Stimulated activated naive CD8-positive, alpha-beta T cell treated with anti-CD3 and anti-CD28 coated beads, Interleukin-15, amount 100 ng/mL, for 72 hours (primary cell): Measurements from ENCODE around the gene RYR1.
"Not testable (repeated sequence)": the region's sequence is repeated elsewhere in the genome, so short reads cannot be mapped to it uniquely, and the experiment has no call there.

Source experiments
- ATAC-seq: fragments of 150-1000 bp; cut with Tn5 transposase; 2 replicates; pipeline ENCODE4 v1.10.0; 2021; ENCODE audit warnings: mild to moderate bottlenecking, moderate library complexity
- DNase-seq, 2 donors: peaks; one replicate each; pipeline ENCODE4 v3.0.0; 2021 to 2022
- H3K27ac Mint-ChIP-seq, 2 donors: one replicate each; pipeline ENCODE4 v1.8.0; 2022; ENCODE audit warnings: mild to moderate bottlenecking in 2 of 2, mixed read lengths in 2 of 2, moderate library complexity in 2 of 2
- H3K27me3 Mint-ChIP-seq: one replicate; pipeline ENCODE4 v1.8.0; 2022; ENCODE audit warnings: mixed read lengths
- H3K4me1 Mint-ChIP-seq: one replicate; pipeline ENCODE4 v1.8.0; 2022; ENCODE audit warnings: mild to moderate bottlenecking, mixed read lengths
- H3K4me3 Mint-ChIP-seq, 2 donors: one replicate each; pipeline ENCODE4 v1.8.0; 2022; ENCODE audit warnings: mild to moderate bottlenecking in 2 of 2, mixed read lengths in 2 of 2, moderate library complexity in 1 of 2
- H3K9me3 Mint-ChIP-seq, 2 donors: one replicate each; pipeline ENCODE4 v1.8.0; 2022; ENCODE audit warnings: mixed read lengths in 2 of 2

The RYR1 gene

GRCh38 chr19:38483016-38483630, 49.6 kb downstream of the RYR1 start:
- Mint-ChIP-seq H3K4me1 (no peaks in the 10 kb centered on the region), H3K27me3 (peaks cover 16% of the 10 kb centered on the region), H3K4me3 (no peak overlapping the region), H3K27ac (no peak overlapping the region), H3K9me3 (peaks cover 0 to 8% of the 10 kb centered on the region in 2 donors)
- ATAC-seq (no peak), DNase-seq (no peak)

- Mint-ChIP-seq H3K4me3 (no peak overlapping the region), H3K27me3 (peaks cover 27% of the 10 kb centered on the region), H3K27ac (no peak overlapping the region), H3K4me1 (no peaks in the 10 kb centered on the region), H3K9me3 (peaks cover 0 to 8% of the 10 kb centered on the region in 2 donors)
- ATAC-seq (no peak), DNase-seq (no peak)
Observed at GRCh38 chr19:38484747-38485146, 51.3 kb downstream of the RYR1 start.

- Mint-ChIP-seq H3K9me3 (peaks cover 3 to 15% of the 10 kb centered on the region in 2 donors), H3K4me3 (no peak overlapping the region), H3K4me1 (no peaks in the 10 kb centered on the region), H3K27me3 (peaks cover 35% of the 10 kb centered on the region), H3K27ac (no peak overlapping the region)
- no peak for DNase-seq
- no peak for ATAC-seq
Observed at GRCh38 chr19:38485541-38486285, 52.2 kb downstream of the RYR1 start.

- no peak for DNase-seq
- ATAC-seq: no peak
- Mint-ChIP-seq H3K9me3 (peaks cover 6 to 18% of the 10 kb centered on the region in 2 donors), H3K27me3 (peaks cover 36% of the 10 kb centered on the region), H3K4me3 (no peak overlapping the region), H3K4me1 (no peaks in the 10 kb centered on the region), H3K27ac (no peak overlapping the region)
Observed at GRCh38 chr19:38486731-38487336, 53.3 kb downstream of the RYR1 start.

- DNase-seq (no peak), ATAC-seq (no peak)
- Mint-ChIP-seq H3K27me3 (peaks cover 45% of the 10 kb centered on the region), H3K27ac (no peak overlapping the region), H3K9me3 (peaks cover 6 to 18% of the 10 kb centered on the region in 2 donors), H3K4me1 (no peaks in the 10 kb centered on the region), H3K4me3 (no peak overlapping the region)
Observed at GRCh38 chr19:38488096-38488495, 54.6 kb downstream of the RYR1 start.

- Mint-ChIP-seq H3K27ac (no peak overlapping the region), H3K9me3 (peaks cover 6 to 18% of the 10 kb centered on the region in 2 donors), H3K4me1 (no peaks in the 10 kb centered on the region), H3K27me3 (peaks cover 45% of the 10 kb centered on the region), H3K4me3 (no peak overlapping the region)
- no peak for ATAC-seq
- no peak for DNase-seq
Observed at GRCh38 chr19:38488776-38489481, 55.4 kb downstream of the RYR1 start.

GRCh38 chr19:38490861-38491260, 57.4 kb downstream of the RYR1 start:
- no peak for DNase-seq
- no peaks in the 10 kb centered on the region for H3K4me1 Mint-ChIP-seq
- no peak for ATAC-seq
- peaks cover 6 to 18% of the 10 kb centered on the region in 2 donors for H3K9me3 Mint-ChIP-seq
- no peak overlapping the region for H3K27ac Mint-ChIP-seq
- peaks cover 45% of the 10 kb centered on the region for H3K27me3 Mint-ChIP-seq
- no peak overlapping the region for H3K4me3 Mint-ChIP-seq

GRCh38 chr19:38492181-38492813, 58.8 kb downstream of the RYR1 start:
- H3K4me3 Mint-ChIP-seq: no peak overlapping the region
- peak overlapping the region; percentile 19 to 78 for H3K27ac Mint-ChIP-seq
- DNase-seq (no peak), ATAC-seq (no peak)
- peaks cover 36% of the 10 kb centered on the region for H3K27me3 Mint-ChIP-seq
- H3K4me1 Mint-ChIP-seq: no peaks in the 10 kb centered on the region
- H3K9me3 Mint-ChIP-seq: peaks cover 6 to 10% of the 10 kb centered on the region in 2 donors

GRCh38 chr19:38494379-38494778, 60.9 kb downstream of the RYR1 start:
- Mint-ChIP-seq H3K4me1 (no peaks in the 10 kb centered on the region), H3K9me3 (peaks cover 6 to 10% of the 10 kb centered on the region in 2 donors), H3K4me3 (no peak overlapping the region), H3K27ac (no peak overlapping the region), H3K27me3 (peaks cover 20% of the 10 kb centered on the region)
- DNase-seq (no peak), ATAC-seq (no peak)

GRCh38 chr19:38495375-38495774, 61.9 kb downstream of the RYR1 start:
- not testable (repeated sequence) for H3K4me1 Mint-ChIP-seq, DNase-seq, H3K4me3 Mint-ChIP-seq, H3K9me3 Mint-ChIP-seq, ATAC-seq, H3K27ac Mint-ChIP-seq
- H3K27me3 Mint-ChIP-seq: peaks cover 14% of the 10 kb centered on the region

- DNase-seq (no peak), ATAC-seq (no peak)
- Mint-ChIP-seq H3K4me3 (no peak overlapping the region), H3K4me1 (no peaks in the 10 kb centered on the region), H3K9me3 (no peaks in the 10 kb centered on the region), H3K27ac (no peak overlapping the region), H3K27me3 (peaks cover 9% of the 10 kb centered on the region)
Observed at GRCh38 chr19:38496116-38496515, 62.6 kb downstream of the RYR1 start.

- H3K4me1 Mint-ChIP-seq: no peaks in the 10 kb centered on the region
- no peak overlapping the region for H3K4me3 Mint-ChIP-seq
- DNase-seq (no peak), ATAC-seq (no peak)
- no peaks in the 10 kb centered on the region for H3K9me3 Mint-ChIP-seq
- peaks cover 9% of the 10 kb centered on the region for H3K27me3 Mint-ChIP-seq
- peak overlapping the region in 1 of 2 donors; percentile 87 for H3K27ac Mint-ChIP-seq
Observed at GRCh38 chr19:38496603-38497487, 63.4 kb downstream of the RYR1 start.

- H3K4me3 Mint-ChIP-seq: no peak overlapping the region
- ATAC-seq (no peak), DNase-seq (no peak)
- no peak overlapping the region for H3K27ac Mint-ChIP-seq
- H3K4me1 Mint-ChIP-seq: no peaks in the 10 kb centered on the region
- no peaks in the 10 kb centered on the region for H3K9me3 Mint-ChIP-seq
- H3K27me3 Mint-ChIP-seq: no peaks in the 10 kb centered on the region
Observed at GRCh38 chr19:38497907-38498306, 64.4 kb downstream of the RYR1 start.

GRCh38 chr19:38499532-38499931, 66.0 kb downstream of the RYR1 start:
- no peaks in the 10 kb centered on the region for H3K4me1 Mint-ChIP-seq
- DNase-seq (no peak), ATAC-seq (no peak)
- H3K4me3 Mint-ChIP-seq: no peak overlapping the region
- H3K9me3 Mint-ChIP-seq: no peaks in the 10 kb centered on the region
- no peak overlapping the region for H3K27ac Mint-ChIP-seq
- H3K27me3 Mint-ChIP-seq: no peaks in the 10 kb centered on the region
